Activated CD8-positive, alpha-beta memory T cell treated with anti-CD3 and anti-CD28 coated beads for 48 hours (primary cell): Measurements from ENCODE around the gene NACA.

Experiments
- DNase-seq, 3 experiments: peaks; one replicate each; pipeline ENCODE4 v3.0.0-alpha.2; 2020; ENCODE audit warnings: low read depth in 2 of 3, low spot score in 2 of 3

NACA gene

DNA sequence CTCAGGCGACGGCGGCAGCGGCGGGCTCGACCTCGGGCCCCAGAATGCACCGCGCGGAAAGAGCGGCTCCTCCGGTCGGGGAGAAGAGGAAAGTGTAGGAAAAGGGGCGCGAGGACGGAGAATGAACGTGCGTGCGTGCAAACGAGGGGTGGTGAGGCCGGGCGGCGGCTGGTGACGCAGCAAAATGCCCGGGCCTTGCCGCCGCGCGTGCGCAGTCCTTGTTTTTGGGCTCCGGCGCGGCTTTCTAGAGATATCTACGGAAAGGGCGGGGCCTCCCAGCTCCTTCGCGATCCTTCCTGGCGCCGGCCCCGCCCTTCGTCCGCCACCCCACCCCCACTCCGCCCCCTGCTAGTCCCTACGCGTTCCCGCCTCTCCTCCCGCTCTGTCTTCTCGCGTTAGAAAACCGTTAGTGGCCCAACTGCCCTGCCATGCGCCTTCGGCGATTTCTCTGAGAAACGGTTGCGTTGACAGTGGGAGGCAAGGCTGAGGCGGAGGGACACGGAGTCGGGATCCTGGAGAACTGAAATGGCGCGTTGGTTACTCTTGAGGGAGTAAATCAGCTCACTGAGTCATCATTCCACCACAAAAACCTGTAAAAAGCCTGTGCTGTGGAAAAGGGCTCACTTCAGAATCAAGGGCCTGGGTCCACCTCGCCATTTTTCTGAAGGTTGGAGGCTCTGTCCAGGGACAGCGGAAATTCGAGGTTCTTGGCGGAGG, 36.8 kb downstream of the NACA start, which contains the start of gene PTGES3:
Gene PTGES3, minus strand, starts transcription at position 156 of the 717 bp plus-strand sequence. CDS start 285 bp downstream, outside the sequence.
- DNase-seq: peak; percentile 95 to 98 (median 98)

DNA sequence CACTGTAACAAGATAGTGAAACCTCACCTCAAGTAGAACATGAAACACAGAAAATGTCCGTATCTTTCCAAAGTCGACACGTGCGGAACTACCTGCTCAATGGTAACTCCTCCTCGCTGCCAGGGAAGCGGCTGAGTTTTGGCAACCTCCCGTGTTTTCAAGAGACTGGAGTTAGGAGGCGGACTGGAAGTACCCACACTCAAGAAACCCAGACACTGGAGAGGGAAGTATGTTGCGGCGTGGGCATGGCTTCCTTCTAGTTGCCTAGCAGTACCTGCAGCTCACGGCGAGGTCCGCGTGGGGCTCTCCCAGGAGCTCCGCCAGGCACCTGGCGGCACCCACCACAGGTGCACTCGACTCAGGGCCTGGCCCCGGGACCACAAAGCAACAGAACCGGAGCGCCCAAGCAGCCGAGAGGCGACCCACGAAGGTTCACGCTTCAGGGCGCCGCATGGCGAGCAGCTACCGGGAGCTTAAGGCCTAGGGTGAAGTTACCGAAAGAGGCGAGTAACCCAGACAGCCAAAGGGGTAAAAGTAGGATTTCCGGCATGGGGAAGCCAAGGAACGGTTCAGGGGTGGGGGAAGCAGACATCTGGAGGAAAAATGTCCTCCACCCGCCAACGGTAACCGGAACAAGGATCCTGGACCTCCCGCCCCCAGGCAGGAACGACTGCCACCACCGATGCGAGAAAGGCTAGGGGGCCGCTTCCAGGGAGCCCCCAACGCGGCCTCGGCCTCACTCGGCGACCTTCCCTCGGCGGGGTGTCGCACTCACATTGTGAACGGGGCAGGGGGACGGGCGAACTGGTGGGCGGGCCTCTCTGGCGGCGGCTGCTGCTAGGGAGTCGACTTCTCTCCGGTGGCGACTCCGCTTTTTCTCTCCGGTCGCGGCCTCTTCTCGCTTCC, 37.6 kb downstream of the NACA start:
- DNase-seq: peak in 1 of 3 experiments; percentile 30

- DNase-seq: no peak
Observed at GRCh38 chr12:56684745-56685359, 40.2 kb downstream of the NACA start.

DNA sequence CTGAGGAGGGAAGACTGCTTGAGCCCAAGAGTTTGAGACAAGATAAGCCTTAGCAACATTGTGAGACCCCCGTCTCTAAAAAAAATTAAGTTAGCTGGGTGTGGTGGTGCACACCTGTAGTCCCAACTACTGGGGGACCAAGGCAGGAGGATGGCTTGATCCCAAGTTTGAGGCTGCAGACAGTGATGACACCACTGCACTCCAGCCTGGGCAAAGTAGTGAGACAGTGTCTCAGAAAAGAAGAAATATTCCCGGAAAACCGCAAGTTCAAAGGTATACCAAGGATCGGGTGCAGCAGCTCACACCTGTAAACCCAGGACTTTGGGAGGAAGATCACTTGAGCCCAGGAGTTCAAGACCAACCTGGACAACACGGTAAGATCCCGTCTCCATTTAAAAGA, 42.8 kb downstream of the NACA start:
- no peak for DNase-seq

DNA sequence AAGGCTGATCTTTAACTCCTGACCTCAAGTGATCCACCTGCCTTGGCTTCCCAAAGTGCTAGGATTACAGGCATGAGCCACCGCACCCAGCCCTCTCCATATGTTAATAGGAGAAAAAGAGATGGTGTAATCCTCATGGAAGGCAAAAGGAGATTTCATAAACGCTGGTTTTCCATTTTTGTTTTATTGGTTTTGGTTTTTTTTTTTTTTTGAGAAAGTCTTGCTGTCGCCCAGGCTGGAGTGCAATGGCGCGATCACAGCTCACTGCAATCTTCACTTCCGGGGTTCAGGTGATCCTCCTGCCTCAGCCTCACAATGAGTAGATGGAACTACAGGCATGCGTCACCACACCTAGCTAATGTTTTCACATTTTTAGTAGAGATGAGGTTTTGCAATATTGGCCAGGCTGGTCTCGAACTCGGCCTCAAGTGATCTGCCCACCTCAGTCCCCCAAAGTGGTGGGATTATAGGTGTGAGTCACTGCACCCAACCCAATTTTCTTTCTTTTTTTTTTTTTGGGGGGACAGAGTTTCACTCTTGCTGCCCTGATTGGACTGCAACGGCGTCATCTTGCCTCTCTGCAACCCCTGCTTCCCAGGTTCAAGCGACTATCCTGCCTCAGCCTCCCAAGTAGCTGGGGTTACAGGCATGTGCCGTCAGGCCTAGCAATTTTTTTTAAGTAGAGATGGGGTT, 45.1 kb downstream of the NACA start:
- DNase-seq: no peak

- DNase-seq: no peak
Observed at GRCh38 chr12:56678852-56679251, 46.2 kb downstream of the NACA start.

GRCh38 chr12:56677680-56678079, 47.4 kb downstream of the NACA start:
- DNase-seq: no peak

DNA sequence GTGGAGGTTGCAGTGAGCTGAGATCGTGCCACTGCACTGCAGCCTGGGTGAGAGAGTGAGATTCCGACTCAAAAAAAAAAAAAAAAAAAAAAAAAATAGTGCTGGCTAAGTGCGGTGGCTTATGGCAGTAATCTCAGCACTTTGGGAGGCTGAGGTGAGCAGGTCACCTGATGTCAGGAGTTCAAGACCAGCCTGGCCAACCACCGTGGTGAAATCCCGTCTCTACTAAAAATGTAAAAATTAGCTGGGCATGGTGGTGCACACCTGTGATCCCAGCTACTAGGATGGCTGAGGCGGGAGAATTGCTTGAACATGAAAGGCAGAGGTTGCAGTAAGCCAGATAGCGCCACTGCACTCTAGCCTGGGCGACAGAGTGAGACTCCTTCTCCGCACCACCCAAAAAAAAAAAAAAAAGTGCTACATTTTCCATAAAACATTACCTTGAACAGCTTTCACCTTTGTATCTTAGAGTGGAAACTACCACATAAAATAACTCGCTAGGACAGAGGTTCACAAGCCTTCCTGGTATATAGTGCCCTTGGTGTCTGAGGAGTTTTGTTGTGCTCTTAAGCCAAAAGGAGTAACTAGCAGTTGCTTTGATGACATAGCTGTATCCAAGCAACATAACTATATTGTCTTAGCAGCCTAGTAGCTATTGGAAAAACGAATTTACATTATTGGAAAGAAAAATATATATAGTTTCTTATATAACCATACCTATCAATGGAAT, 48.1 kb downstream of the NACA start:
- no peak for DNase-seq

DNA sequence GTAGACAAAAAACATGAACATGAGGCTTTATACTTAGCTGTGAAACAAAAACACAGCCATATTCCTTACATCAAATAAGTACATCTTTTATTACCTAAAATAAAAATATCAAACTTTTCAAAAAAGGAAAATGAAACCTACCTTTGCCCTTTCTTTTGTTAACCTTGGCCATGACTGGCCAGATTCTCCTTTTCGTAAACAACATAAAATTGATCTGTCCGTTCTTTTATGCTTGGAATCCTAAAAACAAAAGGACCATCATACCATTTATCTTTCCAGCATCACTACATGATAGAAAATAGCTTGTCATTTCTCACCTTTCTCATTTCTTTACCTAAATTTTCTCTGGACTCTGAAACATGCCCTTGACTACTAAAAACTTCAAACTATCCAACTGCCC, 53.5 kb downstream of the NACA start:
- DNase-seq: no peak

- no peak for DNase-seq
Observed at GRCh38 chr12:56670836-56671235, 54.3 kb downstream of the NACA start.

DNA sequence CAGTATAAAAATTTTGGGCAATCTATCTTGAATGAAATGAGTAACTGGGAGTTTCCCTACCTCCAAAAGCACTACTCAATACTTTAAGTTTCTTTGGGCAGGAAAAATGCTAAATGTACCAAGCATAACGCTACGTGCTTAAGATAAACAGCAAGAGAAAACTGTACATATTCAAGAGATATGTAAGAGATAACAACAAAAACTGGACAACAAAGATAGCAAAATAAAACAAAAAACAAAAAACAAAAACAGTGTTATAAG, 57.0 kb downstream of the NACA start:
- no peak for DNase-seq
